ENCODE measurements around the gene PPP1R9B. TPM values are rescaled to one million over a fixed set of nuclear protein-coding genes. Genes with fewer than 3 reads are reported as not detected.

PPP1R9B gene
- total and polyA plus RNA-seq, 4 donors = 0.90 to 26.1 (median 7.1) TPM

DNA sequence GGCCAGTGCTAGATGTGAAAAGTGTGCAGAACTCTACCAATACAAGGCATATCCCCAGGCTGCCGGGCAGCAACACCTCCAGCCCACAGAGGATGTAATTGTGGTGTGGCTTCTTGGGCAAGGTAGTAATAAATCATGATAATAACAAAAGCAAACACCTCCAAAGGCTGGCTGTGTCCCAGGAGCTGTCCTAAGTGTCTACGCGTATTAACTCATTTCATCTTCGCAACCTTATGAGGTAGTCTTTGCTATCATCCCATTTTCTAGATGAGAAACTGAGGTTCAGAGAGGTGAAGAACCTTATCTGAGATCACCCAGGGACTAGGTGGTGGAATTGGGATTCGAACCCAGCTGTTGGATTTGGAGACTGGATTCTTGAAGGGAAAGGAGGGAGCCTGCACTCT is 50.0 kb downstream of the PPP1R9B start (continued):
- no peak for TF ChIP-seq RAD21 (IDR thresholded peaks at IDR 0.05)

DNA sequence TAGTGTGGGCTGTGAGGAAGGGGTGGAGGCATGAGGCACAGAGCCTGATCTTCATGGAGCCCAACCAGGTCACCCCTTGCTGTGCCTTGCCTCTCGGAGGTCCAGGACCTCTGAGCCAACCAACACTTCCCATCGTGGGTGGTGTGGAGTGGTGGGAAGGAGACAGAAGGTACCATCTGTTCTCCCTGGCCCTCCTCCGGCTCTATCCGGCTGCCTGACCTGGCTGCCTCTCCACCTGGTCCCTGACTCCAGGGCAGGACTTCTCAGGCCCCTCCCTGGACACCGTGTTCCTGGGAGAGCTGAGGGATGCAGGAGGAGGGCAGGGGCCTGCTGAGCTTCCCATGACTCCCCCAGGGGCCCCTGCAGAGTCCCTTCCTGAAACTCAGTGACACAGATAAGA is 51.5 kb downstream of the PPP1R9B start:
- Histone ChIP-seq H3K9ac (ENCODE audit: low read depth in 1 of 2, low read length in 2 of 2) (no peak overlapping the region), H3K9me3 (ENCODE audit: control insufficient read depth in 4 of 4, low read length in 3 of 4) (no peaks in the 10 kb centered on the region), H3K4me1 (ENCODE audit: control insufficient read depth in 4 of 4, insufficient read depth in 4 of 4, low read length in 3 of 4) (peaks cover 22 to 73% (median 64%) of the 10 kb centered on the region in 4 donors), H3K27me3 (ENCODE audit: control insufficient read depth in 4 of 4, insufficient read depth in 4 of 4, low read length in 3 of 4) (no peaks in the 10 kb centered on the region), H3K4me3 (ENCODE audit: low read depth in 1 of 3, low read length in 3 of 3) (no peak overlapping the region), H3K36me3 (ENCODE audit: control insufficient read depth in 4 of 4, insufficient read depth in 3 of 4, low read depth in 1 of 4, low read length in 3 of 4) (peaks cover 0 to 7% (median 5%) of the 10 kb centered on the region in 4 donors), H3K27ac (ENCODE audit: low read depth in 1 of 2, low read length in 2 of 2) (no peak overlapping the region)
- no peak for DNase-seq (ENCODE audit: low spot score)
- TF ChIP-seq YY1 (IDR thresholded peaks at IDR 0.05) (no peak), EGR1 (IDR thresholded peaks at IDR 0.05; ENCODE audit: low read depth in 2 of 2) (no peak), FOXA2 (IDR thresholded peaks at IDR 0.05) (no peak), RXRA (IDR thresholded peaks at IDR 0.05) (no peak), TAF1 (conservative IDR thresholded peaks at IDR 0.05) (no peak), HNF4A (conservative IDR thresholded peaks at IDR 0.05) (no peak), HNF4G (IDR thresholded peaks at IDR 0.05) (no peak), RAD21 (IDR thresholded peaks at IDR 0.05) (no peak), SP1 (IDR thresholded peaks at IDR 0.05) (no peak), FOXA1 (IDR thresholded peaks at IDR 0.05) (no peak), JUND (IDR thresholded peaks at IDR 0.05) (no peak), GABPA (IDR thresholded peaks at IDR 0.05 in 1 of 2, conservative IDR thresholded peaks at IDR 0.05 in 1 of 2) (no peak), NR2F2 (IDR thresholded peaks at IDR 0.05) (no peak)
- TF ChIP-seq, protein P1, sequence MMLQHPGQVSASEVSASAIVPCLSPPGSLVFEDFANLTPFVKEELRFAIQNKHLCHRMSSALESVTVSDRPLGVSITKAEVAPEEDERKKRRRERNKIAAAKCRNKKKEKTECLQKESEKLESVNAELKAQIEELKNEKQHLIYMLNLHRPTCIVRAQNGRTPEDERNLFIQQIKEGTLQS (IDR thresholded peaks at IDR 0.05) = no peak
- TF ChIP-seq, protein P2, sequence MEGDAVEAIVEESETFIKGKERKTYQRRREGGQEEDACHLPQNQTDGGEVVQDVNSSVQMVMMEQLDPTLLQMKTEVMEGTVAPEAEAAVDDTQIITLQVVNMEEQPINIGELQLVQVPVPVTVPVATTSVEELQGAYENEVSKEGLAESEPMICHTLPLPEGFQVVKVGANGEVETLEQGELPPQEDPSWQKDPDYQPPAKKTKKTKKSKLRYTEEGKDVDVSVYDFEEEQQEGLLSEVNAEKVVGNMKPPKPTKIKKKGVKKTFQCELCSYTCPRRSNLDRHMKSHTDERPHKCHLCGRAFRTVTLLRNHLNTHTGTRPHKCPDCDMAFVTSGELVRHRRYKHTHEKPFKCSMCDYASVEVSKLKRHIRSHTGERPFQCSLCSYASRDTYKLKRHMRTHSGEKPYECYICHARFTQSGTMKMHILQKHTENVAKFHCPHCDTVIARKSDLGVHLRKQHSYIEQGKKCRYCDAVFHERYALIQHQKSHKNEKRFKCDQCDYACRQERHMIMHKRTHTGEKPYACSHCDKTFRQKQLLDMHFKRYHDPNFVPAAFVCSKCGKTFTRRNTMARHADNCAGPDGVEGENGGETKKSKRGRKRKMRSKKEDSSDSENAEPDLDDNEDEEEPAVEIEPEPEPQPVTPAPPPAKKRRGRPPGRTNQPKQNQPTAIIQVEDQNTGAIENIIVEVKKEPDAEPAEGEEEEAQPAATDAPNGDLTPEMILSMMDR (IDR thresholded peaks at IDR 0.05; ENCODE audit: low read depth, low read length, missing input control) = no peak
- TF ChIP-seq, protein P3, sequence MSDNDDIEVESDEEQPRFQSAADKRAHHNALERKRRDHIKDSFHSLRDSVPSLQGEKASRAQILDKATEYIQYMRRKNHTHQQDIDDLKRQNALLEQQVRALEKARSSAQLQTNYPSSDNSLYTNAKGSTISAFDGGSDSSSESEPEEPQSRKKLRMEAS (IDR thresholded peaks at IDR 0.05) = no peak
- TF ChIP-seq, protein P4, sequence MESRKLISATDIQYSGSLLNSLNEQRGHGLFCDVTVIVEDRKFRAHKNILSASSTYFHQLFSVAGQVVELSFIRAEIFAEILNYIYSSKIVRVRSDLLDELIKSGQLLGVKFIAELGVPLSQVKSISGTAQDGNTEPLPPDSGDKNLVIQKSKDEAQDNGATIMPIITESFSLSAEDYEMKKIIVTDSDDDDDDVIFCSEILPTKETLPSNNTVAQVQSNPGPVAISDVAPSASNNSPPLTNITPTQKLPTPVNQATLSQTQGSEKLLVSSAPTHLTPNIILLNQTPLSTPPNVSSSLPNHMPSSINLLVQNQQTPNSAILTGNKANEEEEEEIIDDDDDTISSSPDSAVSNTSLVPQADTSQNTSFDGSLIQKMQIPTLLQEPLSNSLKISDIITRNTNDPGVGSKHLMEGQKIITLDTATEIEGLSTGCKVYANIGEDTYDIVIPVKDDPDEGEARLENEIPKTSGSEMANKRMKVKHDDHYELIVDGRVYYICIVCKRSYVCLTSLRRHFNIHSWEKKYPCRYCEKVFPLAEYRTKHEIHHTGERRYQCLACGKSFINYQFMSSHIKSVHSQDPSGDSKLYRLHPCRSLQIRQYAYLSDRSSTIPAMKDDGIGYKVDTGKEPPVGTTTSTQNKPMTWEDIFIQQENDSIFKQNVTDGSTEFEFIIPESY (IDR thresholded peaks at IDR 0.05) = no peak
- TF ChIP-seq, protein P5, sequence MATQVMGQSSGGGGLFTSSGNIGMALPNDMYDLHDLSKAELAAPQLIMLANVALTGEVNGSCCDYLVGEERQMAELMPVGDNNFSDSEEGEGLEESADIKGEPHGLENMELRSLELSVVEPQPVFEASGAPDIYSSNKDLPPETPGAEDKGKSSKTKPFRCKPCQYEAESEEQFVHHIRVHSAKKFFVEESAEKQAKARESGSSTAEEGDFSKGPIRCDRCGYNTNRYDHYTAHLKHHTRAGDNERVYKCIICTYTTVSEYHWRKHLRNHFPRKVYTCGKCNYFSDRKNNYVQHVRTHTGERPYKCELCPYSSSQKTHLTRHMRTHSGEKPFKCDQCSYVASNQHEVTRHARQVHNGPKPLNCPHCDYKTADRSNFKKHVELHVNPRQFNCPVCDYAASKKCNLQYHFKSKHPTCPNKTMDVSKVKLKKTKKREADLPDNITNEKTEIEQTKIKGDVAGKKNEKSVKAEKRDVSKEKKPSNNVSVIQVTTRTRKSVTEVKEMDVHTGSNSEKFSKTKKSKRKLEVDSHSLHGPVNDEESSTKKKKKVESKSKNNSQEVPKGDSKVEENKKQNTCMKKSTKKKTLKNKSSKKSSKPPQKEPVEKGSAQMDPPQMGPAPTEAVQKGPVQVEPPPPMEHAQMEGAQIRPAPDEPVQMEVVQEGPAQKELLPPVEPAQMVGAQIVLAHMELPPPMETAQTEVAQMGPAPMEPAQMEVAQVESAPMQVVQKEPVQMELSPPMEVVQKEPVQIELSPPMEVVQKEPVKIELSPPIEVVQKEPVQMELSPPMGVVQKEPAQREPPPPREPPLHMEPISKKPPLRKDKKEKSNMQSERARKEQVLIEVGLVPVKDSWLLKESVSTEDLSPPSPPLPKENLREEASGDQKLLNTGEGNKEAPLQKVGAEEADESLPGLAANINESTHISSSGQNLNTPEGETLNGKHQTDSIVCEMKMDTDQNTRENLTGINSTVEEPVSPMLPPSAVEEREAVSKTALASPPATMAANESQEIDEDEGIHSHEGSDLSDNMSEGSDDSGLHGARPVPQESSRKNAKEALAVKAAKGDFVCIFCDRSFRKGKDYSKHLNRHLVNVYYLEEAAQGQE (IDR thresholded peaks at IDR 0.05) = no peak
- WGBS = 81% methylated on average over 5 of the region's 5 CpGs

All from liver (tissue), 9 donors.